ENCODE results near the gene RC3H2. TPM values are rescaled to one million over a fixed set of nuclear protein-coding genes. Genes with fewer than 3 reads are reported as not detected.
A peak's percentile ranks its signal among the peaks of the same experiment; 100 is the strongest.
"Not testable (repeated sequence)": the region's sequence is repeated elsewhere in the genome, so short reads cannot be mapped to it uniquely, and the experiment has no call there.

RC3H2 gene
- total and polyA plus RNA-seq, 7 experiments from 2014 or later, result 18.7 to 66.4 (median 53.9) TPM

GRCh38 chr9:122832194-122832593 lies 73.0 kb downstream of the RC3H2 start:
- ChIA-PET CTCF (no interaction called here), POLR2A (interaction anchor here (0.8 to 1.5 kb wide), 2 partner anchors 73 to 559 kb away, joined by 5 read pairs; partner anchors contain the start of gene RC3H2)
- H3K4me3 ChIP-seq (ENCODE audit: low read length), result no peak overlapping the region
- peaks cover 6 to 34% (median 25%) of the 10 kb centered on the region in 7 donors for H3K4me1 Mint-ChIP-seq
- H3K36me3 ChIP-seq (ENCODE audit: control insufficient read depth in 2 of 3, insufficient read depth in 3 of 3, low read length in 3 of 3), result peaks cover 0 to 11% (median 0%) of the 10 kb centered on the region in 3 experiments
- peaks cover 0 to 3% (median 0%) of the 10 kb centered on the region in 11 donors for H3K9me3 Mint-ChIP-seq
- peaks cover 11% of the 10 kb centered on the region in 2 donors for H3K4me1 ChIP-seq (ENCODE audit: control insufficient read depth in 2 of 2, insufficient read depth in 2 of 2, low read length in 2 of 2)
- ATAC-seq, result no peak
- no peaks in the 10 kb centered on the region for H3K36me3 Mint-ChIP-seq
- H3K27me3 ChIP-seq (ENCODE audit: control insufficient read depth in 2 of 2, insufficient read depth in 2 of 2, low read length in 2 of 2), result no peaks in the 10 kb centered on the region
- no peaks in the 10 kb centered on the region for H3K27me3 Mint-ChIP-seq
- H3K4me3 Mint-ChIP-seq, result no peak overlapping the region
- H3K27ac Mint-ChIP-seq, result peak overlapping the region in 3 of 9 donors; percentile 8 to 42 (median 16)
- H3K9me3 ChIP-seq (ENCODE audit: control insufficient read depth in 2 of 3, low read length in 3 of 3), result no peaks in the 10 kb centered on the region
- intact Hi-C loops (cut with micrococcal nuclease), result no loop called here
- H3K27ac ChIP-seq (ENCODE audit: low read depth, low read length), result no peak overlapping the region
- DNase-seq, result no peak

GRCh38 chr9:122828965-122829284 lies 76.2 kb downstream of the RC3H2 start:
- not testable (repeated sequence) for H3K27me3 Mint-ChIP-seq; H3K9me3 Mint-ChIP-seq; ATAC-seq; DNase-seq; H3K27me3 ChIP-seq (ENCODE audit: control insufficient read depth in 2 of 2, insufficient read depth in 2 of 2, low read length in 2 of 2); H3K9me3 ChIP-seq (ENCODE audit: control insufficient read depth in 2 of 3, low read length in 3 of 3)
- intact Hi-C loops (cut with micrococcal nuclease), result loop anchor here (1.0 to 10.0 kb wide), 13 partner anchors 13 to 1103 kb away; partner anchors contain the start of genes MRRF (in 2 of the 2), RBM18 (in 2 of the 2), RC3H2 (in 2 of the 2) and STRBP (in 2 of the 2)
- Histone ChIP-seq H3K36me3 (ENCODE audit: control insufficient read depth in 2 of 3, insufficient read depth in 3 of 3, low read length in 3 of 3) (peaks cover 0 to 28% (median 0%) of the 10 kb centered on the region in 3 experiments), H3K4me1 (ENCODE audit: control insufficient read depth in 2 of 2, insufficient read depth in 2 of 2, low read length in 2 of 2) (peaks cover 9 to 11% of the 10 kb centered on the region in 2 donors), H3K4me3 (ENCODE audit: low read length) (peak overlapping the region; percentile 97), H3K27ac (ENCODE audit: low read depth, low read length) (peak overlapping the region; percentile 99)
- H3K4me3 Mint-ChIP-seq, result peak overlapping the region; percentile 97 to 100 (median 99)
- H3K4me1 Mint-ChIP-seq, result peaks cover 18 to 42% (median 33%) of the 10 kb centered on the region in 7 donors
- POLR2A ChIA-PET, result interaction anchor here (1.2 to 4.8 kb wide), 8 partner anchors 9 to 112 kb away, joined by 3 to 50 read pairs (median 8); partner anchors contain the start of genes RABGAP1, RC3H2 and ZBTB6
- H3K27ac Mint-ChIP-seq, result peak overlapping the region; percentile 92 to 98 (median 98)
- H3K36me3 Mint-ChIP-seq, result peaks cover 0 to 14% (median 4%) of the 10 kb centered on the region in 5 donors
- CTCF ChIA-PET, result interaction anchor here (0.7 to 1.9 kb wide), 3 partner anchors 12 to 61 kb away, joined by 3 to 9 read pairs (median 4); no protein-coding TSS in a partner anchor

- Histone ChIP-seq H3K36me3 (ENCODE audit: control insufficient read depth in 2 of 3, insufficient read depth in 3 of 3, low read length in 3 of 3) (peaks cover 3 to 36% (median 6%) of the 10 kb centered on the region in 3 experiments), H3K27ac (ENCODE audit: low read depth, low read length) (peak overlapping the region; percentile 99), H3K27me3 (ENCODE audit: control insufficient read depth in 2 of 2, insufficient read depth in 2 of 2, low read length in 2 of 2) (no peaks in the 10 kb centered on the region), H3K4me3 (ENCODE audit: low read length) (peak overlapping the region; percentile 97), H3K4me1 (ENCODE audit: control insufficient read depth in 2 of 2, insufficient read depth in 2 of 2, low read length in 2 of 2) (peaks cover 9 to 11% of the 10 kb centered on the region in 2 donors), H3K9me3 (ENCODE audit: control insufficient read depth in 2 of 3, low read length in 3 of 3) (no peaks in the 10 kb centered on the region)
- POLR2A ChIA-PET, result interaction anchor here (0.6 to 4.8 kb wide), 9 partner anchors 10 to 113 kb away, joined by 3 to 50 read pairs (median 6); partner anchors contain the start of genes RABGAP1, RC3H2 and ZBTB6
- CTCF ChIA-PET, result interaction anchor here (1.2 to 1.9 kb wide), 2 partner anchors 11 to 17 kb away, joined by 4 to 9 read pairs; no protein-coding TSS in a partner anchor
- Mint-ChIP-seq H3K4me1 (peaks cover 23 to 51% (median 42%) of the 10 kb centered on the region in 7 donors), H3K9me3 (peaks cover 0 to 3% (median 0%) of the 10 kb centered on the region in 11 donors), H3K4me3 (peak overlapping the region; percentile 97 to 100 (median 99)), H3K27me3 (no peaks in the 10 kb centered on the region), H3K27ac (peak overlapping the region; percentile 92 to 98 (median 98)), H3K36me3 (peaks cover 0 to 22% (median 8%) of the 10 kb centered on the region in 5 donors)
- intact Hi-C loops (cut with micrococcal nuclease), result loop anchor here (1.0 to 10.0 kb wide), 13 partner anchors 11 to 1105 kb away; partner anchors contain the start of genes MRRF (in 2 of the 2), RBM18 (in 2 of the 2), RC3H2 (in 2 of the 2) and STRBP (in 2 of the 2)
- DNase-seq, result peak in 1 of 9 donors; percentile 11
- no peak for ATAC-seq
These were observed 77.4 kb downstream of the RC3H2 start for GRCh38 chr9:122827761-122828093.

GRCh38 chr9:122822938-122823337 lies 82.2 kb downstream of the RC3H2 start:
- peak overlapping the region in 8 of 9 donors; percentile 9 to 71 (median 30) for H3K27ac Mint-ChIP-seq
- H3K27me3 ChIP-seq (ENCODE audit: control insufficient read depth in 2 of 2, insufficient read depth in 2 of 2, low read length in 2 of 2), result no peaks in the 10 kb centered on the region
- peaks cover 9 to 18% of the 10 kb centered on the region in 2 donors for H3K4me1 ChIP-seq (ENCODE audit: control insufficient read depth in 2 of 2, insufficient read depth in 2 of 2, low read length in 2 of 2)
- H3K4me1 Mint-ChIP-seq, result peaks cover 23 to 78% (median 70%) of the 10 kb centered on the region in 7 donors
- H3K36me3 Mint-ChIP-seq, result peaks cover 3 to 34% (median 10%) of the 10 kb centered on the region in 5 donors
- H3K9me3 Mint-ChIP-seq, result peaks cover 0 to 3% (median 0%) of the 10 kb centered on the region in 11 donors
- no peak overlapping the region for H3K4me3 ChIP-seq (ENCODE audit: low read length)
- no peak overlapping the region for H3K4me3 Mint-ChIP-seq
- no peak for ATAC-seq
- no peak overlapping the region for H3K27ac ChIP-seq (ENCODE audit: low read depth, low read length)
- intact Hi-C loops (cut with micrococcal nuclease), result loop anchor here in 1 of 2 donors (10.0 kb wide), 1 partner anchor 558 kb away; the partner anchor contains the start of genes MRRF and RBM18
- no peak for DNase-seq
- peaks cover 8 to 59% (median 10%) of the 10 kb centered on the region in 3 experiments for H3K36me3 ChIP-seq (ENCODE audit: control insufficient read depth in 2 of 3, insufficient read depth in 3 of 3, low read length in 3 of 3)
- ChIA-PET CTCF (no interaction called here), POLR2A (interaction anchor here (1.1 to 2.1 kb wide), 3 partner anchors 12 to 82 kb away, joined by 5 to 6 read pairs (median 6); partner anchors contain the start of gene RC3H2)
- no peaks in the 10 kb centered on the region for H3K9me3 ChIP-seq (ENCODE audit: control insufficient read depth in 2 of 3, low read length in 3 of 3)
- H3K27me3 Mint-ChIP-seq, result no peaks in the 10 kb centered on the region

- H3K27ac ChIP-seq (ENCODE audit: low read depth, low read length), result no peak overlapping the region
- no peak for ATAC-seq
- peak overlapping the region in 8 of 9 donors; percentile 30 to 78 (median 66) for H3K27ac Mint-ChIP-seq
- no peaks in the 10 kb centered on the region for H3K9me3 ChIP-seq (ENCODE audit: control insufficient read depth in 2 of 3, low read length in 3 of 3)
- H3K4me3 ChIP-seq (ENCODE audit: low read length), result no peak overlapping the region
- CTCF ChIA-PET, result interaction anchor here (0.5 kb wide), 1 partner anchor 10 kb away, joined by 4 read pairs; no protein-coding TSS in a partner anchor
- H3K27me3 ChIP-seq (ENCODE audit: control insufficient read depth in 2 of 2, insufficient read depth in 2 of 2, low read length in 2 of 2), result no peaks in the 10 kb centered on the region
- H3K9me3 Mint-ChIP-seq, result no peaks in the 10 kb centered on the region
- peaks cover 8 to 57% (median 10%) of the 10 kb centered on the region in 3 experiments for H3K36me3 ChIP-seq (ENCODE audit: control insufficient read depth in 2 of 3, insufficient read depth in 3 of 3, low read length in 3 of 3)
- no peaks in the 10 kb centered on the region for H3K27me3 Mint-ChIP-seq
- no peak overlapping the region for H3K4me3 Mint-ChIP-seq
- peaks cover 20 to 77% (median 66%) of the 10 kb centered on the region in 7 donors for H3K4me1 Mint-ChIP-seq
- intact Hi-C loops (cut with micrococcal nuclease), result loop anchor here in 1 of 2 donors (10.0 kb wide), 1 partner anchor 557 kb away; the partner anchor contains the start of genes MRRF and RBM18
- no peak for DNase-seq
- peaks cover 9 to 11% of the 10 kb centered on the region in 2 donors for H3K4me1 ChIP-seq (ENCODE audit: control insufficient read depth in 2 of 2, insufficient read depth in 2 of 2, low read length in 2 of 2)
- POLR2A ChIA-PET, result no interaction called here
- peaks cover 3 to 34% (median 10%) of the 10 kb centered on the region in 5 donors for H3K36me3 Mint-ChIP-seq
These were observed 83.1 kb downstream of the RC3H2 start for GRCh38 chr9:122822056-122822455.

- Histone ChIP-seq H3K27me3 (ENCODE audit: control insufficient read depth in 2 of 2, insufficient read depth in 2 of 2, low read length in 2 of 2) (no peaks in the 10 kb centered on the region), H3K9me3 (ENCODE audit: control insufficient read depth in 2 of 3, low read length in 3 of 3) (no peaks in the 10 kb centered on the region), H3K4me3 (ENCODE audit: low read length) (no peak overlapping the region), H3K36me3 (ENCODE audit: control insufficient read depth in 2 of 3, insufficient read depth in 3 of 3, low read length in 3 of 3) (peaks cover 8 to 57% (median 10%) of the 10 kb centered on the region in 3 experiments), H3K4me1 (ENCODE audit: control insufficient read depth in 2 of 2, insufficient read depth in 2 of 2, low read length in 2 of 2) (peaks cover 8 to 10% of the 10 kb centered on the region in 2 donors), H3K27ac (ENCODE audit: low read depth, low read length) (no peak overlapping the region)
- ChIA-PET POLR2A (interaction anchor here (7.4 kb wide), 1 partner anchor 6 kb away, joined by 50 read pairs; the partner anchor contains the start of gene PDCL), CTCF (interaction anchor here (0.5 kb wide), 1 partner anchor 9 kb away, joined by 4 read pairs; no protein-coding TSS in a partner anchor)
- Mint-ChIP-seq H3K36me3 (peaks cover 3 to 37% (median 10%) of the 10 kb centered on the region in 5 donors), H3K27me3 (no peaks in the 10 kb centered on the region), H3K9me3 (no peaks in the 10 kb centered on the region), H3K4me1 (peaks cover 17 to 77% (median 66%) of the 10 kb centered on the region in 7 donors), H3K4me3 (peak overlapping the region in 1 of 10 donors; percentile 15), H3K27ac (peak overlapping the region; percentile 55 to 84 (median 74))
- DNase-seq (no peak), ATAC-seq (peak; percentile 61)
- intact Hi-C loops (cut with micrococcal nuclease), result loop anchor here in 1 of 2 donors (10.0 kb wide), 1 partner anchor 557 kb away; the partner anchor contains the start of genes MRRF and RBM18
These were observed 83.7 kb downstream of the RC3H2 start for GRCh38 chr9:122821278-122821943.

Measured in naive thymus-derived CD4-positive, alpha-beta T cell (primary cell).